SU-DHL-6 (cell line): ENCODE results near the gene ZNF502.
"Not testable (repeated sequence)": the region's sequence is repeated elsewhere in the genome, so short reads cannot be mapped to it uniquely, and the experiment has no call there.

Source experiments
- H2AFZ ChIP-seq: fragments of 200-600 bp; sonication (generic); 2 replicates; pipeline ENCODE4 v1.6.1; 2014; ENCODE audit warnings: low read depth, mild to moderate bottlenecking, moderate library complexity, mixed read lengths, antibody characterized with exemption, low read length; ENCODE audit not compliant: severe bottlenecking
- H3F3A ChIP-seq: fragments of 200-600 bp; shearing (Covaris generic); 2 replicates; pipeline ENCODE4 v1.6.0; 2016; ENCODE audit warnings: antibody characterized with exemption, mild to moderate bottlenecking; ENCODE audit not compliant: insufficient read depth
- H3K27ac ChIP-seq: fragments of 200-600 bp; sonication (generic); 2 replicates; pipeline ENCODE4 v1.5.1; 2016; ENCODE audit warnings: low read depth, mild to moderate bottlenecking, low read length, moderate library complexity, mixed read lengths
- H3K27me3 ChIP-seq: fragments of 200-600 bp; sonication (generic), shearing (Covaris generic); 2 replicates; pipeline ENCODE4 v1.6.0; 2014; ENCODE audit warnings: mild to moderate bottlenecking, low read length
- H3K36me3 ChIP-seq: fragments of 200-600 bp; sonication (generic); 2 replicates; pipeline ENCODE4 v1.6.1; 2014; ENCODE audit warnings: mild to moderate bottlenecking, low read length, mixed read lengths
- H3K4me2 ChIP-seq: fragments of 300-600, 200-600 bp; shearing (Covaris generic), sonication (generic); 2 replicates; pipeline ENCODE4 v1.6.0; 2014; ENCODE audit warnings: low read length, low read depth, mild to moderate bottlenecking; ENCODE audit not compliant: poor library complexity, severe bottlenecking
- H3K4me3 ChIP-seq: fragments of 200-600 bp; sonication (generic); 2 replicates; pipeline ENCODE4 v1.5.1; 2014; ENCODE audit warnings: antibody characterized with exemption, low read length, mild to moderate bottlenecking, mixed read lengths; ENCODE audit not compliant: insufficient read depth, poor library complexity, severe bottlenecking
- H3K79me2 ChIP-seq: fragments of 200-600 bp; sonication (generic); 2 replicates; pipeline ENCODE4 v1.6.1; 2014; ENCODE audit warnings: mild to moderate bottlenecking, low read length, moderate library complexity; ENCODE audit not compliant: insufficient read depth
- H3K9ac ChIP-seq: fragments of 200-600 bp; sonication (generic); 2 replicates; pipeline ENCODE4 v1.7.0; 2014; ENCODE audit warnings: mild to moderate bottlenecking, low read length
- H3K9me2 ChIP-seq: fragments of 200-600 bp; sonication (generic); replicated peaks from 2 replicates; pipeline ENCODE4 v1.6.1; 2014; ENCODE audit warnings: low read length; ENCODE audit not compliant: insufficient read depth
- H3K9me3 ChIP-seq: fragments of 200-600 bp; sonication (generic); 2 replicates; pipeline ENCODE4 v1.6.1; 2014; ENCODE audit warnings: low read length, mixed read lengths; ENCODE audit not compliant: insufficient read depth
- H4K20me1 ChIP-seq: fragments of 200-600 bp; sonication (generic); 2 replicates; pipeline ENCODE4 v1.6.1; 2014; ENCODE audit warnings: low read depth, mild to moderate bottlenecking, antibody characterized with exemption, low read length, moderate library complexity, mixed read lengths
- CTCF ChIP-seq: fragments of 200-600 bp; sonication (generic); IDR thresholded peaks from one replicate; pipeline ENCODE4 v1.5.1; 2017; ENCODE audit warnings: antibody characterized with exemption, mild to moderate bottlenecking, low read length, moderate library complexity; ENCODE audit not compliant: insufficient read depth, poor library complexity, severe bottlenecking
- EZH2phosphoT487 ChIP-seq: fragments of 200-600 bp; sonication (generic), shearing (Covaris generic); conservative IDR thresholded peaks from 2 replicates; pipeline ENCODE4 v1.6.1; 2018; ENCODE audit warnings: mild to moderate bottlenecking, antibody characterized with exemption, low read length, moderate library complexity, mixed read lengths

Gene ZNF502

GRCh38 chr3:44669760-44670159 lies 42.7 kb upstream of the ZNF502 start:
- H3K27ac ChIP-seq = no peak overlapping the region

GRCh38 chr3:44673466-44673865 lies 39.0 kb upstream of the ZNF502 start:
- H3K9me3 ChIP-seq, H3K27me3 ChIP-seq, H3K27ac ChIP-seq, H3K4me3 ChIP-seq, H3K4me2 ChIP-seq, H2AFZ ChIP-seq, H3F3A ChIP-seq, H4K20me1 ChIP-seq, H3K9me2 ChIP-seq, H3K36me3 ChIP-seq, H3K79me2 ChIP-seq, H3K9ac ChIP-seq: not testable (repeated sequence)

More at GRCh38 chr3:44669760-44670159, 42.7 kb upstream of the ZNF502 start:
- no peaks in the 10 kb centered on the region for H3K9me2 ChIP-seq
- no peaks in the 10 kb centered on the region for H3K79me2 ChIP-seq
- no peak overlapping the region for H3K9ac ChIP-seq
- no peak overlapping the region for H3K4me3 ChIP-seq
- no peaks in the 10 kb centered on the region for H4K20me1 ChIP-seq
- H3K9me3 ChIP-seq = no peaks in the 10 kb centered on the region
- no peaks in the 10 kb centered on the region for H3K27me3 ChIP-seq
- H3K36me3 ChIP-seq = no peaks in the 10 kb centered on the region
- H2AFZ ChIP-seq = no peak overlapping the region
- no peak for TF ChIP-seq EZH2phosphoT487
- TF ChIP-seq CTCF = no peak
- H3F3A ChIP-seq = no peaks in the 10 kb centered on the region
- H3K4me2 ChIP-seq = no peak overlapping the region

GRCh38 chr3:44674211-44674610 lies 38.2 kb upstream of the ZNF502 start:
- Histone ChIP-seq H3K9me3 (no peaks in the 10 kb centered on the region), H3K27me3 (no peaks in the 10 kb centered on the region), H4K20me1 (no peaks in the 10 kb centered on the region), H3K79me2 (no peaks in the 10 kb centered on the region), H3K4me2 (no peak overlapping the region), H3K4me3 (no peak overlapping the region), H3K9me2 (no peaks in the 10 kb centered on the region), H2AFZ (no peak overlapping the region), H3K36me3 (no peaks in the 10 kb centered on the region), H3K27ac (no peak overlapping the region), H3F3A (no peaks in the 10 kb centered on the region), H3K9ac (no peak overlapping the region)
- TF ChIP-seq EZH2phosphoT487 = no peak
- no peak for TF ChIP-seq CTCF

GRCh38 chr3:44678480-44679116 lies 33.9 kb upstream of the ZNF502 start:
- H3K27me3 ChIP-seq = no peaks in the 10 kb centered on the region

More at GRCh38 chr3:44678480-44679116, 33.9 kb upstream of the ZNF502 start:
- TF ChIP-seq EZH2phosphoT487 (no peak), CTCF (no peak)
- H3K27ac ChIP-seq = no peak overlapping the region
- no peak overlapping the region for H3K4me3 ChIP-seq
- no peaks in the 10 kb centered on the region for H3K36me3 ChIP-seq
- no peaks in the 10 kb centered on the region for H3K79me2 ChIP-seq
- no peaks in the 10 kb centered on the region for H3K9me2 ChIP-seq
- no peak overlapping the region for H3K9ac ChIP-seq
- no peak overlapping the region for H3K4me2 ChIP-seq
- no peaks in the 10 kb centered on the region for H4K20me1 ChIP-seq
- no peak overlapping the region for H2AFZ ChIP-seq
- H3K9me3 ChIP-seq = no peaks in the 10 kb centered on the region
- no peaks in the 10 kb centered on the region for H3F3A ChIP-seq
